Endodermal cell (in vitro differentiated cells): ENCODE data around the gene KRTAP5-3. TPM values are rescaled to one million over a fixed set of nuclear protein-coding genes. Genes with fewer than 3 reads are reported as not detected.
"Not testable (repeated sequence)": the region's sequence is repeated elsewhere in the genome, so short reads cannot be mapped to it uniquely, and the experiment has no call there.

Experiments
- DNase-seq: peaks from one replicate; pipeline ENCODE4 v3.0.0-alpha.2; 2017
- H3K27ac ChIP-seq: 2 replicates; pipeline ENCODE4 v1.5.1; 2013; ENCODE audit warnings: mild to moderate bottlenecking, low read depth, low read length, moderate library complexity
- H3K27me3 ChIP-seq: 2 replicates; pipeline ENCODE4 v1.6.1; 2013; ENCODE audit warnings: mild to moderate bottlenecking, low read length, moderate library complexity; ENCODE audit not compliant: insufficient read depth, control insufficient read depth, poor library complexity, severe bottlenecking
- H3K36me3 ChIP-seq: 2 replicates; pipeline ENCODE4 v1.7.0; 2013; ENCODE audit warnings: mild to moderate bottlenecking, low read length, moderate library complexity; ENCODE audit not compliant: control insufficient read depth, insufficient read depth
- H3K4me1 ChIP-seq: one replicate; pipeline ENCODE4 v1.7.0; 2013; ENCODE audit warnings: low read length; ENCODE audit not compliant: control insufficient read depth, insufficient read depth
- H3K4me3 ChIP-seq: 2 replicates; pipeline ENCODE4 v1.5.1; 2013; ENCODE audit warnings: mild to moderate bottlenecking, low read length, moderate library complexity
- H3K9ac ChIP-seq: 2 replicates; pipeline ENCODE4 v1.6.1; 2013; ENCODE audit warnings: mild to moderate bottlenecking, low read length, moderate library complexity; ENCODE audit not compliant: poor library complexity, severe bottlenecking; ENCODE audit errors: extremely low read depth
- H3K9me3 ChIP-seq: 2 replicates; pipeline ENCODE4 v1.6.1; 2013; ENCODE audit warnings: mild to moderate bottlenecking, low read length, moderate library complexity; ENCODE audit not compliant: control insufficient read depth
- H3K27ac Mint-ChIP-seq: 2 replicates; pipeline ENCODE4 v1.8.0; 2020; ENCODE audit warnings: mixed read lengths
- H3K27me3 Mint-ChIP-seq: 2 replicates; pipeline ENCODE4 v1.8.0; 2021; ENCODE audit warnings: mild to moderate bottlenecking, mixed read lengths; ENCODE audit not compliant: insufficient read depth
- H3K36me3 Mint-ChIP-seq: 2 replicates; pipeline ENCODE4 v1.8.0; 2020; ENCODE audit warnings: low read depth, mixed read lengths
- H3K4me1 Mint-ChIP-seq: 2 replicates; pipeline ENCODE4 v1.8.0; 2020; ENCODE audit warnings: mixed read lengths
- H3K4me3 Mint-ChIP-seq: 2 replicates; pipeline ENCODE4 v1.8.0; 2020; ENCODE audit warnings: mild to moderate bottlenecking, moderate library complexity, mixed read lengths
- H3K9me3 Mint-ChIP-seq: 2 replicates; pipeline ENCODE4 v1.8.0; 2020; ENCODE audit warnings: mild to moderate bottlenecking, mixed read lengths
- CTCF ChIP-seq: fragments of 200-600 bp; sonication (generic); conservative IDR thresholded peaks from 2 replicates; pipeline ENCODE4 v1.5.0; 2021; ENCODE audit warnings: antibody characterized with exemption, mild to moderate bottlenecking
- WGBS, 2 experiments: methylation state at CpG; one replicate each; pipeline versions ENCODE4 v1.1.5 to v1.1.7; 2013; ENCODE audit warnings: missing lambda C conversion rate in 2 of 2, mixed read lengths in 1 of 2; ENCODE audit not compliant: insufficient coverage in 1 of 2, insufficient read length in 1 of 2; 5-methylcytosine and 5-hydroxymethylcytosine counted together
- total RNA-seq, 2 donors: library from RNA; stranded (reverse); fragmentation: NEBNext Ultra II Directional in 1 of 2; extraction: Animal tissue kit (Norgen Biotek cat#: 25700) in 1 of 2; gene quantifications; 2 replicates in 1 of 2; 3 replicates in 1 of 2; pipeline ENCODE4 v1.2.1, GENCODE V29; 2021

KRTAP5-3 gene
- total RNA-seq, 2 donors from 2014 or later: not detected

GRCh38 chr11:1604711-1605110 is 3.6 kb downstream of the KRTAP5-3 start:
- H3K36me3 ChIP-seq: no peaks in the 10 kb centered on the region
- Mint-ChIP-seq H3K36me3 (peaks cover 2% of the 10 kb centered on the region), H3K27me3 (peaks cover 23% of the 10 kb centered on the region), H3K9me3 (peaks cover 14% of the 10 kb centered on the region), H3K4me1 (peaks cover 9% of the 10 kb centered on the region), H3K4me3 (no peak overlapping the region), H3K27ac (no peak overlapping the region)
- no peak for DNase-seq
- no peak for TF ChIP-seq CTCF
- H3K27me3 ChIP-seq: no peaks in the 10 kb centered on the region
- H3K27ac ChIP-seq: no peak overlapping the region
- no peaks in the 10 kb centered on the region for H3K4me1 ChIP-seq
- no peaks in the 10 kb centered on the region for H3K9me3 ChIP-seq
- WGBS, 2 experiments: 86 to 91% methylated on average over 5 to 7 of the region's 7 CpGs
- no peak overlapping the region for H3K9ac ChIP-seq
- H3K4me3 ChIP-seq: no peak overlapping the region

GRCh38 chr11:1604181-1604580 is 4.1 kb downstream of the KRTAP5-3 start:
- no peak for DNase-seq
- peaks cover 27% of the 10 kb centered on the region for H3K27me3 Mint-ChIP-seq
- no peak overlapping the region for H3K9ac ChIP-seq

GRCh38 chr11:1603629-1604028 is 4.6 kb downstream of the KRTAP5-3 start:
- Histone ChIP-seq H3K4me1 (no peaks in the 10 kb centered on the region), H3K36me3 (no peaks in the 10 kb centered on the region), H3K9ac (no peak overlapping the region), H3K4me3 (no peak overlapping the region), H3K9me3 (no peaks in the 10 kb centered on the region), H3K27me3 (no peaks in the 10 kb centered on the region), H3K27ac (no peak overlapping the region)
- TF ChIP-seq CTCF: no peak
- H3K4me1 Mint-ChIP-seq: peaks cover 9% of the 10 kb centered on the region
- H3K4me3 Mint-ChIP-seq: no peak overlapping the region
- no peak for DNase-seq
- no peak overlapping the region for H3K27ac Mint-ChIP-seq
- peaks cover 16% of the 10 kb centered on the region for H3K9me3 Mint-ChIP-seq
- peaks cover 2% of the 10 kb centered on the region for H3K36me3 Mint-ChIP-seq
- 84 to 100% methylated on average over 1 of the region's 1 CpG for WGBS, 2 experiments
- H3K27me3 Mint-ChIP-seq: peaks cover 27% of the 10 kb centered on the region

More at GRCh38 chr11:1604181-1604580, 4.1 kb downstream of the KRTAP5-3 start:
- H3K4me3 Mint-ChIP-seq: no peak overlapping the region
- H3K4me1 Mint-ChIP-seq: peaks cover 9% of the 10 kb centered on the region
- H3K36me3 ChIP-seq: no peaks in the 10 kb centered on the region
- H3K27ac Mint-ChIP-seq: no peak overlapping the region
- H3K9me3 Mint-ChIP-seq: peaks cover 16% of the 10 kb centered on the region
- H3K9me3 ChIP-seq: no peaks in the 10 kb centered on the region
- H3K27me3 ChIP-seq: no peaks in the 10 kb centered on the region
- peaks cover 2% of the 10 kb centered on the region for H3K36me3 Mint-ChIP-seq
- no peaks in the 10 kb centered on the region for H3K4me1 ChIP-seq
- TF ChIP-seq CTCF: no peak
- 88 to 96% methylated on average over 10 to 11 of the region's 11 CpGs for WGBS, 2 experiments
- no peak overlapping the region for H3K27ac ChIP-seq
- no peak overlapping the region for H3K4me3 ChIP-seq

- H3K27me3 ChIP-seq, H3K27ac Mint-ChIP-seq, H3K4me1 Mint-ChIP-seq, DNase-seq, H3K36me3 Mint-ChIP-seq, H3K9ac ChIP-seq, H3K27ac ChIP-seq, H3K4me1 ChIP-seq, H3K36me3 ChIP-seq, H3K4me3 ChIP-seq, H3K9me3 ChIP-seq, H3K4me3 Mint-ChIP-seq: not testable (repeated sequence)
- WGBS, 2 experiments: 81 to 100% methylated on average over 1 to 2 of the region's 3 CpGs
- H3K27me3 Mint-ChIP-seq: peaks cover 30% of the 10 kb centered on the region
- peaks cover 16% of the 10 kb centered on the region for H3K9me3 Mint-ChIP-seq
Measured at GRCh38 chr11:1601663-1602062, 6.6 kb downstream of the KRTAP5-3 start.
